HG02678 (cell line): ENCODE measurements around the gene KRAS.

Source experiments
- ATAC-seq: cut with Tn5 transposase; IDR thresholded peaks from one replicate; pipeline ENCODE4 v1.9.1; 2021; ENCODE audit warnings: mild to moderate bottlenecking, moderate library complexity; ENCODE audit not compliant: unreplicated experiment

Gene KRAS

GRCh38 chr12:25197608-25198007 lies 53.1 kb downstream of the KRAS start:
- no peak for ATAC-seq

GRCh38 chr12:25195056-25195971 lies 55.4 kb downstream of the KRAS start, which contains the start of the genes DNAI7 and ETFRF1:
Gene DNAI7, minus strand, starts transcription at chr12:25195160. Its CDS starts 82 bp downstream, at chr12:25195078.
Gene ETFRF1, plus strand, starts transcription at chr12:25195237. Its CDS starts 8,720 bp downstream, at chr12:25203957.
- ATAC-seq: peak; percentile 96

GRCh38 chr12:25194722-25195055 lies 56.0 kb downstream of the KRAS start:
- no peak for ATAC-seq

GRCh38 chr12:25194214-25194613 lies 56.5 kb downstream of the KRAS start:
- no peak for ATAC-seq

- ATAC-seq: no peak
Observed at GRCh38 chr12:25190793-25191192, 59.9 kb downstream of the KRAS start.

GRCh38 chr12:25189656-25190055 lies 61.1 kb downstream of the KRAS start:
- no peak for ATAC-seq

- ATAC-seq: no peak
Observed at GRCh38 chr12:25187781-25188180, 62.9 kb downstream of the KRAS start.

GRCh38 chr12:25186788-25187402 lies 63.8 kb downstream of the KRAS start:
- peak; percentile 93 for ATAC-seq

GRCh38 chr12:25186038-25186787 lies 64.5 kb downstream of the KRAS start:
- no peak for ATAC-seq

- ATAC-seq: no peak
Observed at GRCh38 chr12:25184132-25184531, 66.6 kb downstream of the KRAS start.

GRCh38 chr12:25182765-25183164 lies 68.0 kb downstream of the KRAS start:
- ATAC-seq: no peak

- ATAC-seq: no peak
Observed at GRCh38 chr12:25162866-25163265, 87.9 kb downstream of the KRAS start.

- ATAC-seq: no peak
Observed at GRCh38 chr12:25156061-25156460, 94.7 kb downstream of the KRAS start.

- peak; percentile 45 for ATAC-seq
Observed at GRCh38 chr12:25155022-25155576, 95.6 kb downstream of the KRAS start.
